ENCODE measurements around the gene USP17L29. TPM values are rescaled to one million over a fixed set of nuclear protein-coding genes. Genes with fewer than 3 reads are reported as not detected.
"Not testable (repeated sequence)": the region's sequence is repeated elsewhere in the genome, so short reads cannot be mapped to it uniquely, and the experiment has no call there.

The USP17L29 gene
- total RNA-seq, 1 donor from 2014 or later = not detected

- H3K4me1 Mint-ChIP-seq (ENCODE audit: unreplicated experiment); H3K27me3 Mint-ChIP-seq (ENCODE audit: unreplicated experiment); H3K4me3 Mint-ChIP-seq (ENCODE audit: unreplicated experiment); H3K9me3 Mint-ChIP-seq (ENCODE audit: unreplicated experiment); H3K27ac Mint-ChIP-seq (ENCODE audit: unreplicated experiment); H3K36me3 Mint-ChIP-seq (ENCODE audit: low read depth, unreplicated experiment): not testable (repeated sequence)
- TF ChIP-seq CTCF (IDR thresholded peaks at IDR 0.05; ENCODE audit: unreplicated experiment) = peak; percentile 78
- peak; percentile 71 for DNase-seq (ENCODE audit: low spot score)
Measured at GRCh38 chr4:9381012-9381534, 27.6 kb downstream of the USP17L29 start.

GRCh38 chr4:9384126-9384525, 30.7 kb downstream of the USP17L29 start:
- Mint-ChIP-seq H3K9me3 (ENCODE audit: unreplicated experiment) (no peaks in the 10 kb centered on the region), H3K4me1 (ENCODE audit: unreplicated experiment) (no peaks in the 10 kb centered on the region), H3K36me3 (ENCODE audit: low read depth, unreplicated experiment) (no peaks in the 10 kb centered on the region), H3K4me3 (ENCODE audit: unreplicated experiment) (no peak overlapping the region), H3K27ac (ENCODE audit: unreplicated experiment) (no peak overlapping the region), H3K27me3 (ENCODE audit: unreplicated experiment) (no peaks in the 10 kb centered on the region)
- DNase-seq (ENCODE audit: low spot score) = no peak
- TF ChIP-seq CTCF (IDR thresholded peaks at IDR 0.05; ENCODE audit: unreplicated experiment) = no peak

DNA sequence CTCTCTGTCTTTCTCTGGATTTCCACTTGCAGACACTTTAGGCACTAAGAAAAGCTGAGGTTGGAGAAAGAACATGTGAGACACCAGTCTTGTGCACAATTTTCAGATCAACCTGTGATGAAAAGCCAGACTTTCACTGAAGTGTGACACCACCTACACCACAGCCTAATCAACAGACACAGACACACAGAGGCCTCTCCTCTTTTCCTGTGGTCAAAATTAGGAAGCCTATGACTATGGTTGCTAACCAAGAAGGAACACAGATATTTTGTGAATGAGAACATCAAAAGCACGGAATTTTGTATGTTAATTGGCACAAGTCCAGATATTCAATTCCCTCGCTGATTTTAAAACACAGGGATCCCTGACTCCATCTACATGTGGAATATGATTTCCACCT, 35.6 kb downstream of the USP17L29 start:
- H3K9me3 Mint-ChIP-seq (ENCODE audit: unreplicated experiment); H3K4me3 Mint-ChIP-seq (ENCODE audit: unreplicated experiment); H3K36me3 Mint-ChIP-seq (ENCODE audit: low read depth, unreplicated experiment); H3K27ac Mint-ChIP-seq (ENCODE audit: unreplicated experiment); DNase-seq (ENCODE audit: low spot score); H3K4me1 Mint-ChIP-seq (ENCODE audit: unreplicated experiment); H3K27me3 Mint-ChIP-seq (ENCODE audit: unreplicated experiment): not testable (repeated sequence)

Other genes starting within 250 kb of the USP17L29 start
- gene FAM90A26, start 183.2 kb upstream of the USP17L29 start, total RNA-seq (ENCODE audit: unreplicated experiment) = not detected
- gene USP17L10, start 143.0 kb upstream of the USP17L29 start, total RNA-seq (ENCODE audit: unreplicated experiment) = not detected
- not detected for gene USP17L11, start 138.2 kb upstream of the USP17L29 start, total RNA-seq (ENCODE audit: unreplicated experiment)
- not detected for gene USP17L12, start 133.5 kb upstream of the USP17L29 start, total RNA-seq (ENCODE audit: unreplicated experiment)
- not detected for gene USP17L13, start 128.7 kb upstream of the USP17L29 start, total RNA-seq (ENCODE audit: unreplicated experiment)
- not detected for gene USP17L15, start 119.3 kb upstream of the USP17L29 start, total RNA-seq (ENCODE audit: unreplicated experiment)
- gene USP17L17, start 109.8 kb upstream of the USP17L29 start, total RNA-seq (ENCODE audit: unreplicated experiment) = not detected
- gene USP17L18, start 105.0 kb upstream of the USP17L29 start, total RNA-seq (ENCODE audit: unreplicated experiment) = not detected
- not detected for gene USP17L19, start 100.3 kb upstream of the USP17L29 start, total RNA-seq (ENCODE audit: unreplicated experiment)
- gene USP17L20, start 95.5 kb upstream of the USP17L29 start, total RNA-seq (ENCODE audit: unreplicated experiment) = not detected
- gene USP17L21, start 90.8 kb upstream of the USP17L29 start, total RNA-seq (ENCODE audit: unreplicated experiment) = not detected
- not detected for gene USP17L22, start 86.0 kb upstream of the USP17L29 start, total RNA-seq (ENCODE audit: unreplicated experiment)
- gene USP17L24, start 28.5 kb upstream of the USP17L29 start, total RNA-seq (ENCODE audit: unreplicated experiment) = not detected
- gene USP17L25, start 23.7 kb upstream of the USP17L29 start, total RNA-seq (ENCODE audit: unreplicated experiment) = not detected
- not detected for gene USP17L26, start 19.0 kb upstream of the USP17L29 start, total RNA-seq (ENCODE audit: unreplicated experiment)
- not detected for gene USP17L5, start 14.2 kb upstream of the USP17L29 start, total RNA-seq (ENCODE audit: unreplicated experiment)
- not detected for gene USP17L27, start 9.5 kb upstream of the USP17L29 start, total RNA-seq (ENCODE audit: unreplicated experiment)
- gene USP17L28, start 4.7 kb upstream of the USP17L29 start, total RNA-seq (ENCODE audit: unreplicated experiment) = not detected
- gene USP17L30, start 9.5 kb downstream of the USP17L29 start, total RNA-seq (ENCODE audit: unreplicated experiment) = not detected
- gene DEFB131A, start 90.8 kb downstream of the USP17L29 start, total RNA-seq (ENCODE audit: unreplicated experiment) = not detected

Data from endothelial cell (in vitro differentiated cells).